ENCODE results near the gene RIN3. TPM values are rescaled to one million over a fixed set of nuclear protein-coding genes. Genes with fewer than 3 reads are reported as not detected.
A peak's percentile ranks its signal among the peaks of the same experiment; 100 is the strongest.

The RIN3 gene
- polyA plus RNA-seq, 3 donors = 42.8 to 144 (median 54.6) TPM

DNA sequence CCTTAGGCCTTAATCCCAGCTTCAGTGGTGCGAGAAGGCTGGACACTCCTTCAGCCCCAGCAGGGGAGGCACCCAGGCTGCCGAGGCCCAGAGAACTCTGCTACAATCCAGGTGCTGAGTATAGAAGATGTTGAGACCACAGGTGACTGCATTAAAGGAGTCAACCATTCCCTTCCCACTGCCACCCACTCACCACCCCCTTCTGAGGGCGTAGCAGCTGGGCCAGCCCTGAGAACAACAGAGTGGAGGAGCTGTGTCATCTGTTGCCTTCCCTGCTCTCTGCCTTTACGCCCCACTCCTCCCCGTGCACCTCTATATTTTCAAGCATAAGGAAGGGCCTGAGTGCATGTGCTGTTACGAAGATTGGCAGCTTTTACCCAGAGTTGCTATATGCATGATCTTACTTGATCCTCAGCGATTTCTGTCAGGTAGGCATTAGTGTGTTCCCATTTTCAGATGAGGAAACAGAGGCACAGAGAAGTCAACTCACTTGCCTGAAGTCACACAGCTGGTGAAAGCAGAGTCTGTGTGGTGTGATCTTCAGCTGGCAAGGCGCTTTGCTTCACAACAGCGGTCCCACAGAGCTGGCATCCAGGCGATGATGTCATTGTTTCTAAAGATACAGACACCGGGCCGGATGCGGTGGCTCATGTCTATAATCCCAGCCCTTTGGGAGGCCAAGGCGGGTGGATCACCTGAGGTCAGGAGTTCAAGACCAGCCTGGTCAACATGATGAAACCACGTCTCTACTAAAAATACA, 46.7 kb downstream of the RIN3 start:
- WGBS (ENCODE audit: insufficient coverage) = 99% methylated on average over 10 of the region's 15 CpGs
- H3K4me3 Mint-ChIP-seq = no peak overlapping the region

DNA sequence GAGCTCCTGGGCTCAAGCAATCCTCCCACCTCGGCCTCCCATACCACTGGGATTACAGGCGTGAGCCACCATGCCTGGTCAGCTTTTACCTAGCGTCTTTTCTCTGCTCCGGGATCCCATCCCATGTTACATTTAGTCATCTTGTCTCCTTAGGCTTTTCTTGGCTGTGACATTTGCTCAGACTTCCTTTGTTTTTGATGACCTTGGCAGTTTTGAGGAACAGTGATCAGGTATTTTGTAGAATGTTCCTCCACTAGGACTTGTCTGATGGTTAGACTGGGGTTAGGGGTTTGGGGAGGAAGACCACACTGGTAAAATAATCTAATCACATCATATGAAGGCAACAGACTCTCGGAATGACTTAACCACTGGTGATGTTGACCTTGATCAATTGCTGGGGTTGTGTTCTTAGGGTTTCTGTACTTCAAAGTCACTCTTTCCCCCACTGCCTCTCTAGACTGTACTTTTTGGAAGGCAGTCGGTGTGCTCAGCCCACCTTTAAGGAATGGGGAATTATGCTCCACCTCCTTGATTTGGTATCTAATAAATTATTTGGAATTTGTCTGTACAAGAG, 48.4 kb downstream of the RIN3 start:
- Histone ChIP-seq H3K79me2 (ENCODE audit: insufficient read depth, low read length) (peaks cover 10% of the 10 kb centered on the region), H3K36me3 (replicated peaks in 1 of 2; ENCODE audit: control insufficient read depth in 1 of 2, insufficient read depth in 2 of 2, low read length in 2 of 2) (peaks cover 62 to 80% of the 10 kb centered on the region in 2 donors), H2AFZ (ENCODE audit: insufficient read depth, low read depth, low read length, poor library complexity, severe bottlenecking) (no peak overlapping the region), H3K4me3 (replicated peaks in 1 of 3; ENCODE audit: low read depth in 2 of 3, low read length in 3 of 3) (no peak overlapping the region), H3K4me2 (replicated peaks; ENCODE audit: extremely low read depth, low read length, poor library complexity, severe bottlenecking) (no peak overlapping the region), H4K20me1 (ENCODE audit: insufficient read depth, low read length) (peaks cover 95% of the 10 kb centered on the region), H3K9ac (ENCODE audit: insufficient read depth, low read length, poor library complexity, severe bottlenecking) (no peak overlapping the region), H3K27me3 (ENCODE audit: control insufficient read depth in 2 of 2, insufficient read depth in 2 of 2, low read length in 2 of 2) (no peaks in the 10 kb centered on the region), H3K27ac (ENCODE audit: low read depth in 1 of 2, low read length in 2 of 2) (peak overlapping the region in 1 of 2 donors; percentile 71), H3K9me3 (replicated peaks in 1 of 2; ENCODE audit: control insufficient read depth in 1 of 2, insufficient read depth in 1 of 2, low read length in 2 of 2) (peaks cover 0 to 11% of the 10 kb centered on the region in 2 donors), H3K4me1 (ENCODE audit: control insufficient read depth in 1 of 2, insufficient read depth in 2 of 2, low read length in 2 of 2) (peaks cover 31 to 38% of the 10 kb centered on the region in 2 donors)
- peaks cover 0 to 8% (median under 1%) of the 10 kb centered on the region in 7 donors for H3K9me3 Mint-ChIP-seq
- no peak for DNase-seq
- WGBS (ENCODE audit: insufficient coverage) = 94% methylated on average over 4 of the region's 6 CpGs
- intact Hi-C loops (cut with micrococcal nuclease) = no loop called here
- H3K27ac Mint-ChIP-seq = peak overlapping the region in 5 of 7 donors; percentile 18 to 77 (median 58)
- TF ChIP-seq, protein P1, sequence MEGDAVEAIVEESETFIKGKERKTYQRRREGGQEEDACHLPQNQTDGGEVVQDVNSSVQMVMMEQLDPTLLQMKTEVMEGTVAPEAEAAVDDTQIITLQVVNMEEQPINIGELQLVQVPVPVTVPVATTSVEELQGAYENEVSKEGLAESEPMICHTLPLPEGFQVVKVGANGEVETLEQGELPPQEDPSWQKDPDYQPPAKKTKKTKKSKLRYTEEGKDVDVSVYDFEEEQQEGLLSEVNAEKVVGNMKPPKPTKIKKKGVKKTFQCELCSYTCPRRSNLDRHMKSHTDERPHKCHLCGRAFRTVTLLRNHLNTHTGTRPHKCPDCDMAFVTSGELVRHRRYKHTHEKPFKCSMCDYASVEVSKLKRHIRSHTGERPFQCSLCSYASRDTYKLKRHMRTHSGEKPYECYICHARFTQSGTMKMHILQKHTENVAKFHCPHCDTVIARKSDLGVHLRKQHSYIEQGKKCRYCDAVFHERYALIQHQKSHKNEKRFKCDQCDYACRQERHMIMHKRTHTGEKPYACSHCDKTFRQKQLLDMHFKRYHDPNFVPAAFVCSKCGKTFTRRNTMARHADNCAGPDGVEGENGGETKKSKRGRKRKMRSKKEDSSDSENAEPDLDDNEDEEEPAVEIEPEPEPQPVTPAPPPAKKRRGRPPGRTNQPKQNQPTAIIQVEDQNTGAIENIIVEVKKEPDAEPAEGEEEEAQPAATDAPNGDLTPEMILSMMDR (IDR thresholded peaks at IDR 0.05) = no peak
- H3K27me3 Mint-ChIP-seq (ENCODE audit: low read depth in 3 of 3) = peaks cover 0 to 4% (median under 1%) of the 10 kb centered on the region in 3 donors
- peaks cover 77 to 86% of the 10 kb centered on the region in 2 donors for H3K36me3 Mint-ChIP-seq
- peaks cover 38% of the 10 kb centered on the region for H3K4me1 Mint-ChIP-seq
- no peak overlapping the region for H3K4me3 Mint-ChIP-seq

More for the DNA sequence above, 46.7 kb downstream of the RIN3 start:
- Mint-ChIP-seq H3K27ac (peak overlapping the region in 1 of 7 donors; percentile 32), H3K4me1 (peaks cover 45% of the 10 kb centered on the region), H3K27me3 (ENCODE audit: low read depth in 3 of 3) (peaks cover 0 to 14% (median 2%) of the 10 kb centered on the region in 3 donors), H3K36me3 (peaks cover 78 to 87% of the 10 kb centered on the region in 2 donors), H3K9me3 (no peaks in the 10 kb centered on the region)
- H2AFZ ChIP-seq (ENCODE audit: insufficient read depth, low read depth, low read length, poor library complexity, severe bottlenecking) = no peak overlapping the region
- TF ChIP-seq, protein P1 (IDR thresholded peaks at IDR 0.05) = no peak
- H3K9me3 ChIP-seq (replicated peaks in 1 of 2; ENCODE audit: control insufficient read depth in 1 of 2, insufficient read depth in 1 of 2, low read length in 2 of 2) = no peaks in the 10 kb centered on the region
- peaks cover 37 to 46% of the 10 kb centered on the region in 2 donors for H3K4me1 ChIP-seq (ENCODE audit: control insufficient read depth in 1 of 2, insufficient read depth in 2 of 2, low read length in 2 of 2)
- DNase-seq = no peak
- intact Hi-C loops (cut with micrococcal nuclease) = no loop called here
- H3K4me3 ChIP-seq (replicated peaks in 1 of 3; ENCODE audit: low read depth in 2 of 3, low read length in 3 of 3) = no peak overlapping the region
- H3K9ac ChIP-seq (ENCODE audit: insufficient read depth, low read length, poor library complexity, severe bottlenecking) = no peak overlapping the region
- no peaks in the 10 kb centered on the region for H3K27me3 ChIP-seq (ENCODE audit: control insufficient read depth in 2 of 2, insufficient read depth in 2 of 2, low read length in 2 of 2)
- peaks cover 3% of the 10 kb centered on the region for H3K79me2 ChIP-seq (ENCODE audit: insufficient read depth, low read length)
- no peak overlapping the region for H3K4me2 ChIP-seq (replicated peaks; ENCODE audit: extremely low read depth, low read length, poor library complexity, severe bottlenecking)
- H4K20me1 ChIP-seq (ENCODE audit: insufficient read depth, low read length) = peaks cover 95% of the 10 kb centered on the region
- H3K36me3 ChIP-seq (replicated peaks in 1 of 2; ENCODE audit: control insufficient read depth in 1 of 2, insufficient read depth in 2 of 2, low read length in 2 of 2) = peaks cover 61 to 79% of the 10 kb centered on the region in 2 donors
- no peak overlapping the region for H3K27ac ChIP-seq (ENCODE audit: low read depth in 1 of 2, low read length in 2 of 2)
